Fibroblast of skin of left quadriceps (primary cell): ENCODE results near the gene DYTN.

ENCODE experiments used
- DNase-seq, 2 experiments: peaks; one replicate each; pipeline ENCODE4 v3.0.0-alpha.2; 2013; ENCODE audit warnings: low read depth in 2 of 2

Gene DYTN

DNA sequence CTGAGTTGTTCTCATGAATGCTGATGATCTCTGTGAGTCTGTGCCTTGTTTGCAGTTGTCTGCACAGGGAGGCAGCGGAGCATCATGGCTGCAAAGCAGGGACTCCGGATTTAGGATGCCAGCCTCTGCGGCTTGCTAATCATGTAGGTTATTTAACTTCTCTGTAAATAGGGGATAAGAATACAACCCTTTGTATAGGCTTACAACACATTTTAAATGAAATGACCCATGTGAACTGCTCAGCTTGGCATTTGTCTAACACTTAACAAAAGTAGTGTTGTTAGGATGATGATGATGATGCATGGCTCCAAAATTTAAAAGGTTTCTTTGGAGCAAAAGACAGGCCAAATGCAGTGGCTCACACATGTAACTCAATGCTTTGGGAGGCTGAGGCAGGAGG lies 19.4 kb downstream of the DYTN start:
- DNase-seq, result no peak

- no peak for DNase-seq
These were observed 21.3 kb downstream of the DYTN start for GRCh38 chr2:206696910-206697309.

DNA sequence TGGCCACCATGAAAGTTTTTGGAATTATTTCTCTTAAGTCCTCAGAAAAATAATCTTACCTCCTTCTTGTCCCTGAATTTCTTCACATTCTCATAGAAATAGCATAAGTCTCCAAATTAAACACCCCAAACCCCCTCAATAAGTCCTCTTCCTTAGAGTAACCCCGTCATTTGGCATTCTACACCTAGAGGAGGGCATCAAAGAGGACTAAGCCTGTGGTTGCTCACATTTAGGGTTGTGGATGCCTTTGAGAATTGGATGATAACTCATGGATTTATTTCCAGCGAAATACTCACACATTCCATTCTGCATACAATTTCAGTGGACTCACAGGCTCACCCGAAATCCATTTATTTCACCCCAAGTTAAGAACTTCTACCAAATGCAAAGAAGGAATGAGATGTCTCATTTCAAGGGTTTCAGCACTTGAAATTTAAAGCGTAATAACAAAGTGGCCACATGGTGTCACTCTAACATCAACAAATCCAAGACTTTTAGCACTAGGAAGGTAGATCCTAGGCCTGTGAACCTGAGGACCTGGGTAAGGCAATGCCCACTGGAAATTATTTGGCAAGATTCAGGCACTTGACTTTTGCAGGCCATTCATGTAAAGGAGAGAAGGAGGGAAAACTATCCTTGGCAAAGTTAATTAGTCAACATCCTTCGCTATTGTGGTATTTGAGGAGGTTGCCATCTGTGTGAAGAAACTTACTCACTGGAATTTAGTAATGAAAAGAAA lies 24.6 kb downstream of the DYTN start:
- peak; percentile 22 to 26 for DNase-seq

DNA sequence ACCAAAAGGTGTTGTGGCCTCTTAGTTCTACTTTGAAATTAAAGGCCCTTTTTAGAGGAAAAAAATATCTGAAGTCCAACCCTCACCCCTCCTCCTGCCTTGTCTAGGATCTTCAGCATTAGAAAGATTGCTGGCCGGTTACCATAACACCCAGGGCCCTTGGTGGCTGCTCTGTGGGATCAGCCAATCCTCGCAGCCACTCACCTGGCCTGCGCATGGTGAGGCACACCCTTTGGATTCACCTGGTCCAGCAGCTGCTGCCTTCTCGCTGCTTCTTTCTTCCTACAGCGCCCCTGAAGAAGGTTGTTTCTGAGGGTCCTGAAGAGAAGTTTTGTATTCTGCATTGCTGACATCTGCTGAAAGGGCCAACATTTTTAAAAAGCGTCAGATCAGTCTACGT lies 25.2 kb downstream of the DYTN start:
- DNase-seq, result no peak

- DNase-seq, result no peak
These were observed 29.2 kb downstream of the DYTN start for GRCh38 chr2:206688990-206689389.

GRCh38 chr2:206688453-206688852 lies 29.7 kb downstream of the DYTN start:
- DNase-seq, result no peak

DNA sequence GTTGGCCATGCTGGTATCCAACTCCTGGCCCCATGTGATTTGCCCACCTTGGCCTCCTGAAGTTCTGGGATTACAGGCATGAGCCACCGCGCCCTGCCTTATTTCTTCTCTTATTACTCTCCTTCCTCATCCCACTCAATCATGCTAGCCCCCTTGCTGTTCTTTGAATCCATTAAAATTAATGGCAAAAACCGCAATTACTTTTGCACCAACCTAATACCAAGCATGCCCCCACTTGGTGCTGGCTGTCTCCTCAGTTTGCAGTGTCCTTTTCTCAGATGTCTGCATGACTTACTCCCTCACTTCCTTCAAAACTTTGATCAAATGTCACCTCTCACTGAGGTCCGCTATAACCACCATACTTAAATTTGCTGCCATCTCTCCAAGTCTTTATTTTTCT lies 34.6 kb downstream of the DYTN start:
- no peak for DNase-seq

DNA sequence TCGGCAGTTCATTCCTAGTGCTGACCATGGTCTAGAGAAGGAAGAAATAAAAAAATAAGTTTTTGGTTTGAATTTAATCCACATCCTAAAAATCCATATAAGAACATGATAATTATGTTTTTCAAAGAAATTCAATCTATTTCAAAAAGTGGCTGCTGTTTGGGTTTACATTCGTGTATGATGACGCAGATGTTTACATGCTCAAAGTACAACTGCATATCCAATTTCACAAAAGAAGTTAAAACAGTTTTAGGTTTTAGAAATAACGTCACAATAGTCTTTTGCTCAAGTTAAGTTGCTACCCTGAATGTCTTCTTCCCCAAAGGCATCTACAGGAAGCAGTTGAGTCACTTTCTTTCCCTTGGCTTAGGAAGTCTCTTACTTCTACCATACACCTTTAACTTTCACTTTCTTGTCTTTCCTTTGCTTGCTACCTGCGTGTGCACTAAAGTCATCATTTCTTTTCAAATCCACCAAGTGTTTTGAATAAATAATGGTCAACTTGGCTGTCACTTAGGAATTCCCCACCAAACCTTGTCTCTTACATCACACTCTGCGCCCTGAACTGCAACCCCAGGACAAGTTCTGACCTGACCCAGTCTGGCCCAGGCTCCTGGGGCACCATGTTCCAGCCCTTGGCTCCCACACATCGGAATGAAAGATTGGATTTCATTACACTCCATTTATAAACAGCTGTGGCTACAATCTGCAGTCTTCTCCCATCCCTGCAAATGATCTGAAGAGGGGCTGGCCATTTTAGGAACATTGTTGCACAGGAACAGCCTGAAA lies 47.5 kb downstream of the DYTN start:
- no peak for DNase-seq

GRCh38 chr2:206665251-206665650 lies 52.9 kb downstream of the DYTN start:
- no peak for DNase-seq

DNA sequence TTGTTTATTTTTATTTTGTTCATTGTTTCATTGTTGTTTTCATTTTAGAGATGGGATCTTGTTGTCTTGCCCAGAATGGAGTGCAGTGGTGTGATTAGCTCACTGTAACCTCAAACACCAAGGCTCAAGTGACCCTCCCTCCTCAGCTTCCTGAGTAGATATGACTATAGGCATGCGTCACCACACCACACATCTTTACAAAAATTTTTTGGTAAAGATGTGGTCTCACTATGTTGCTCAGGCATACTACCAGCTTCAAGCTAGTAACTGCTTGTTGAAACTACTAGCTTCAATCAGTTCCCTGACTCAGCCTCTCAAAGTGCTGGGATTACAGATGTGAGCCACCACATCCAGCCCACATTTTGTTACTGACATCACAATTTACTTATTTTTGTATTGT lies 61.1 kb downstream of the DYTN start:
- no peak for DNase-seq

GRCh38 chr2:206647985-206648384 lies 70.2 kb downstream of the DYTN start:
- DNase-seq, result peak in 1 of 2 experiments; percentile 0

DNA sequence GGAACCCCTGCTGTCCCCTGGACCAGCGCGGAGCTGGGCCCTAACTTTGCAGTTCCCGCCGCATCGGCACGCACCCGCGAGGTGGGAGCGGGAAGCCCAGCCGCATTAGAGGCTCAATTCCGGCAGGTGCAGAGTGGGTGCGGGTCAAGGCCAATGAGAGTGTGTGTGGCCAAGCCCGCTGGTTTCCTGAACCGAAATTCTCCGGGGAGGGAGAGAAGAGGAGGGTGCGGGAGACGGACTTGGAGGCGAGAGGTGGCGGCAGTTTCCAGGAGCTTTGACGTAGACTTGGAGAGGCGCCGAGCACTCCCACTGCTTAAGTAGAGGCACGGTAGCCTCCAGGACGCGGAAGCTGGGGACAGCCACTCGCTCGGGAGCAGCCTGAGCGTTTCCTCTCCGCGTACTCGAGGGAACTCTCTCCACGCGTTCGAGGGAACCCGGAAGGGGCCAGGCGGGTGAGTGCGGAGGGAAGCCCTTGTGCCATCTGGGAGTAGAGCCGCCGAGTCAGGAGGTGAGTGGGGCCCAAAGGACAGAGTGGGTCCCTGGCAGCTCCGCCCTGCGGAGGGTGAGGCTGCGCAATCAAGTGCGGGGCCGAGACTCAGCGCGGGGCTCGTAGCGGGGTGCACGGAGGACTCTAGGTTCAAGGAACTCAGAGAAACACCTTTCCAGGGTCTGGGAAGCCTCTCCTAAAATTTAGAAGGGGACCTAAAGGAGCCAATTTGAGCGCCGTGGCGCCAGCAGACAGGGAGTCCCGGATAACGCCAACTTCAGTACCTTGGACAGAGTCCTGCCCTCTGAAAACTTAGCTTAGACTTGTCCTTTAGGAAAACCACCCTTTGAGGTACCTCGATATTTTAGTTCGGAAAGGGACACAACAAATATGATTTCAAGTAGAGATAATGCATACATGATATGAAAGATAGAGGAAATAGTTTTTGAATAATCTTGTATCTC lies 75.8 kb downstream of the DYTN start, which contains the start of gene FAM237A:
TSS of gene FAM237A (plus strand) at position 413 of the 951 bp plus-strand sequence. CDS start 1,750 bp downstream, outside the sequence.
- DNase-seq, result peak; percentile 27 to 37

DNA sequence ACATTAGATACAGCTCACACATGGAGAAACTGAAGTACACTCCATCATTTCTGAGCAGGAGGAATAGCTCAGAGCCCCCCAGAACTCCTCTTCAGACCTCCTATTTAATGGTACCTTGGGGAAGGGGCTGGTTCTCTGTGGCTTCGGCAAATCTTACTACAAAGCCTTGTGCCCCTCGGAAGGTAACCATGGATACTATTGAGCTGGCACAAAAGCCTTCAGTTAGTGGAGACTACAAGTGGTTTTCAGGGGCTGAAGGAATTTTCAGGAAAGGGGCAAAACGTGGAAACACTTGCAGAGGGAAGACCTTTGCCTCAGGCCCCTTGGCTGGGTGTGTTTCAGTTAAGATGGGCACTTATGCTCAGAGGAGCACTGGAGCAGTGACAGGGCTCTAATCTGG lies 77.0 kb downstream of the DYTN start:
- DNase-seq, result no peak

DNA sequence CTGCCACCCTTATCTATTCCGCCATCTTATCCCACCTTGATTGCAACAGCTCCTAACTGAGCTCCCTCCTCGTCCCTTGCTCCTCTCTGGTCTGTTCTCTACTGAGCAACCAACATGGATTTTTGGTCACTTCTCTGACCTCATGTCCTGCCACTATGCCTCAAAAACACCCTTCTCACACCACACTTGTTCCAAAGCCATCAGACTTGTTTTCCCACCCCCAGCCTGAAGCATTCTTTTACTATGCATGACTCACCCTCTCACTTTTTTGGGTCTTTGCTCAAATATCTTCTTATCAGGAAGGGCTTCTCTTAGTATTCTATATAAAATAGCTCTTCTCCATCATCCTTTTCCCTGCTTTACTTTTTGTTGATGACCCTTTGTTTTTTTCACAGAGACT lies 78.6 kb downstream of the DYTN start:
- DNase-seq, result no peak

- no peak for DNase-seq
These were observed 83.2 kb downstream of the DYTN start for GRCh38 chr2:206635015-206635414.

DNA sequence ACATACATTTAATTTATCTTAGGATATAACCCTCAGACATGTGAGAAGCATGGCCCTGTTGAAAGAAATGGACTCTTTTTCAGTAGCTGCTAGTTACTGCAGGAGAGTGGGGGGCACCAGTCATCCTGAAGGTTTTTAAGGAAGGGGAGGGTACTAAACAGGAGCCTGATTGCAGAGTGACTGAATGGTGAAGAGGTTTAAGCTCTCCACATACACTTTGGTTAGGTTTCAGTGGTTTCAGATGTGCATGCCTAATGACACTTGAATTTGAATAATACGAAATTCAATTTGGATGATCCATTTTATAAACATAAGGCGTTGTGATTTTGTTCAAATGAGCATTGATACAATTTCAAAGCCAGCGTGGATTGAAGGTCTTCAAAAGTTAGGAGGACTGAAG lies 86.9 kb downstream of the DYTN start:
- no peak for DNase-seq

DNA sequence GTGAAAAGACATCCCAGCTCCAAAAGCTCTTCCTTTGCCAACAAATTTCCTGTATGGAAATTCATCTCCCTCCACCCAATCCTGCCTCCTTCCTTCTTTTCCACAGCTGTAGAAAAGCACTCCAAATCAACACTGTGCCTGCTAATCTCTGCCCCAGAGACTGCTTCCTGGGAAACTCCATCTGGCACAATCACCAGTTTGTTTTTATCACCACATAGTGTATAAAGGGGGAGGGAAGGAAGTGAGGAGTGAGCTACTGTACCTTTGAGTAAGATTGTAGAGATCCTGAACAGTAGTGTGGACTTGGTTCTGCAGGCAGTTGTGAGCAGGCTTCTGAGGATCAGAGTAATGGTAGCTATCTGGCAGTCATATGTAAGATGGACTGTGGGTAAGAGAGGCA lies 90.6 kb downstream of the DYTN start:
- DNase-seq, result no peak

- no peak for DNase-seq
These were observed 92.1 kb downstream of the DYTN start for GRCh38 chr2:206626108-206626507.

- DNase-seq, result no peak
These were observed 99.2 kb downstream of the DYTN start for GRCh38 chr2:206619011-206619410.

GRCh38 chr2:206616151-206616550 lies 102.0 kb downstream of the DYTN start:
- DNase-seq, result no peak

- no peak for DNase-seq
These were observed 102.6 kb downstream of the DYTN start for GRCh38 chr2:206615417-206616089.
